WI38 (cell line): ENCODE measurements around the gene APP.

Experiments
- H3K4me3 ChIP-seq: 2 replicates; pipeline ENCODE4 v1.5.1; 2011; ENCODE audit warnings: low read depth, mild to moderate bottlenecking, control low read depth, low read length
- CTCF ChIP-seq: IDR thresholded peaks from 2 replicates; pipeline ENCODE4 v1.5.1; 2012; ENCODE audit warnings: low read depth, mild to moderate bottlenecking, control low read depth, low read length

Gene APP

GRCh38 chr21:25953659-25954058 lies 216.9 kb downstream of the APP start:
- no peak overlapping the region for H3K4me3 ChIP-seq
- no peak for TF ChIP-seq CTCF

- no peak for TF ChIP-seq CTCF
- H3K4me3 ChIP-seq: no peak overlapping the region
Measured at GRCh38 chr21:25953196-25953595, 217.4 kb downstream of the APP start.

DNA sequence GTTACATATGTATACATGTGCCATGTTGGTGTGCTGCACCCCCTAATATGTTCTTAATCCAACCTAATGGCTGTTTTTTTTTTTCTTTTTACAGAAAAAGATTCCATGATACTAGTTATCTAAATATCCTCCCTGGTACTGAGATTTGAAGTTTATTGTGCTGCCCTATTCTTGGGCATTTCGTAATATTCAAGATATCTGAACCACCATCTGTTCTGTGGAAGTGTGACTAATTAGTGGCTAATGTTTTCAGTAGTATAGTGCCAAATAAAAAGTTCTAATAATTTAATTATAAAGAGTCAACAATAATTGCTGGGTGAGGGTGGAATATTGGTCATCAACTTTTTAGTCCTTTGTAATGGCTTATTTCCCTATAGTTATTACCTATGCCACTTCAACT lies 218.3 kb downstream of the APP start:
- TF ChIP-seq CTCF: no peak
- no peak overlapping the region for H3K4me3 ChIP-seq

- no peak overlapping the region for H3K4me3 ChIP-seq
- no peak for TF ChIP-seq CTCF
Measured at GRCh38 chr21:25949701-25950100, 220.9 kb downstream of the APP start.

DNA sequence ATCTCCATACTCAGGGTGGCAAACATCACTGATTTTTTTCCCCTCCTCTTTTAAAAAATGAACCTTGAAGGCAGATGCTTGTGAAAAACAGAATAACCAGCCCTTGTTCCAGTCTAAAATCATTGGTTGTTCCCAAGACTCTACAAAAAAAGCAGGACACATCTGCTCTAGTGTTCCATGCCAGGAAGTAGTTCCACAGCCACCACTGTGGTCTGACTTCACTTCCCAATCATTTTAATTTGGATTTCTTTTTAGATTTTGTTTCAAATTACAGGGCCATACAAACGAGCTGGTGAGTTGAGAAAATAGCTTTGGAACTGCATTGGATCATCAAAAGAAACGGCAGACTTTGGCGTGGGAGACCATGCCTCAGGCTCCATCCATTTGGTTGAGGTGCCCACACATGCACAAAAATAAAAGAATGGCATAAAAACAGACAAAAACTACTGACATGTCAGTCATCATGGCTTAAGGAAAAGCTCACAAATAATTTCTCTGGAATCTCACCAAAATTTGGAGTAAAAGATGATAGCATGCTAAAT lies 225.8 kb downstream of the APP start:
- TF ChIP-seq CTCF: no peak
- no peak overlapping the region for H3K4me3 ChIP-seq

DNA sequence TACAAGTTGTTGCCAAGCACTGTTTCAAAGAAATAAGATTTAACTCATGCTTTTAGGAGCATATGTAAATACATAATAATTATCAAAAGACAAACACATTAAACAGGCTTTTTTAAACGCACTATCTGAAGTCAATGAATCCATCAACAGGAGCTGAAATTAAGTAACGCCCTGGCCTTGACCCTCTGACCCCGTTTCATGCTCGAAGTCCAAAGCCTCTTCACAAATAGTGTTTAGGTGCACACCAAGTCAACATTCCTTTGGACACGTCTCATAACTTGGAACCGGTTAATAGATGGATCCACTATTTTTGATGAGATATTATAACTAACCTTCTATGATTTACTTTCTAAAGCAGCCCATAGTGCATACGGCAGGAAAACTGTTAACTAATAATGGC lies 226.5 kb downstream of the APP start:
- TF ChIP-seq CTCF: no peak
- no peak overlapping the region for H3K4me3 ChIP-seq

- TF ChIP-seq CTCF: no peak
- H3K4me3 ChIP-seq: no peak overlapping the region
Measured at GRCh38 chr21:25942135-25942534, 228.4 kb downstream of the APP start.
